Measurements from ENCODE around the gene ARHGAP35.

The ARHGAP35 gene

DNA sequence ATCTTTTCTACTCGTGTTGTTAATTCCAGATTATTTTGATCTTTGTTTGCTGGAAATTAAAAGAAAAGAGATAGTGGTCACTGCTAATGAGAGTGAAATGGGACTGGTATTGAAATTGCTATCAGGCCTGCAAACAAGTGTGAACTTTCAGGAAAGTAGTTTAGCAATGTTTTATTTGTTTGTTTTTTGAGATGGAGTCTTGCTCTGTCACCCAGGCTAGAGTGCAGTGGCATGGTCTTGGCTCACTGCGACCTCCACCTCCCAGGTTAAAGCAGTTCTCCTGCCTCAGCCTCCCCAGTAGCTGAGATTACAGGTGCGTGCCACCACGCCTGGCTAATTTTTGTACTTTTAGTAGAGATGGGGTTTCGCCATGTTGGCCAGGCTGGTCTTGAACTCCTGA, 10.4 kb downstream of the ARHGAP35 start:
- peak; percentile 32 for DNase-seq

DNA sequence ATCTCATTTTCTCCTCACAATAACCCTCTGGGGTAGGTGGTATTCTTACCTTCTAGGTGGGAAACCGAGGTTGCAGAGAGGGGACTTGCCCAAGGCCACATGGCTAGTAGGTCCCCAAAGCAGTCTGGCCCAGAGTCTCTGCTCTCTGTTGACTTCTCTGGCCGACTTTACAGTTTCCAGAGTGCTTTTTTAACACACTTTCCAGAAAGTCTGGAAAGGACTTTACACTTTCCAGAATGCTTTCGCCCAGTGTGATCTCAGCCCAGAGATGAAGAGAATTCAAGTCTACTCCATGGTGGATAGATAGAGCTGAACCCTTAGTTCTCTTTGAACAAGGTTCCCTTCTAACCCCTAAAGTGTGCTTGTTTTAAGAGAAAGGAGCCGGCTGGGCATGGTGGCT, 12.2 kb downstream of the ARHGAP35 start:
- peak; percentile 37 for DNase-seq

DNA sequence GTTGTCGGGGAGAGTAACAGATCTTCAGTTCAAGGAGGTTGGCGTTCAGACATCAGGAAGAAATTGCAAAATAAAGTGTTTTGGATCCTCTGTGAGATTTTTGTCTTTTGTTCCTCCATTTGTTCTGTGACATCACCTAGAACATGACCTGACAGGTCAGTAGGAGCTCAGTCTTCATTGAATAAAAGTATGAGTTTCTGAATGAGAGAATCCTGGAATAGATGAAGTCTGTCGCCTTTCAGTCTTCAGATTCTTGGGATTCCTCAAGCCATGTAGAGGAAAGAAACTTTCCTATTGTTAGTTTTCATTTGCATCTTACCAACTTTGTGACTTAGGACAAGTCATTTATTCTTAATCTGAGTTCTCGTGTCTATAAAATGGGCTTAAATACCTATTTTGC, 14.4 kb downstream of the ARHGAP35 start:
- no peak for DNase-seq

DNA sequence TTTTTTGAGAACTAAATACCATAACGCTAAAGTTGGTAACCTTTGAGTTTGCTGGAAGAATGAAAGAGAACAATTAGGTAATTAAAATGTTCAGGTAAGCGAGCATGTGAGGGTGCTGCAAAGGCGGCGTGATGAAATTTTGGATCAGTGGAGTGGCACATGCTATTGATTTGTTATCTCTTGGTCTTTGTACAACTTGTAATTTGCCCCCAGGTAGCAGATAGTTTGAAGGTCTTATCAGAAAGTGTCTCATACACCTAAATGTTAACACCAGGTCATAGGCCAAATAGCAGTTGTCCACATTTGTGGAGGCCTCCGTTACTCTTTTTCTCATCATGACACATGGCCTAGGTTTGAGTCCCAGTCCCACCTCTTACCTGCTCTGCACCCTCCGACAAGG, 14.9 kb downstream of the ARHGAP35 start:
- DNase-seq: peak; percentile 26

DNA sequence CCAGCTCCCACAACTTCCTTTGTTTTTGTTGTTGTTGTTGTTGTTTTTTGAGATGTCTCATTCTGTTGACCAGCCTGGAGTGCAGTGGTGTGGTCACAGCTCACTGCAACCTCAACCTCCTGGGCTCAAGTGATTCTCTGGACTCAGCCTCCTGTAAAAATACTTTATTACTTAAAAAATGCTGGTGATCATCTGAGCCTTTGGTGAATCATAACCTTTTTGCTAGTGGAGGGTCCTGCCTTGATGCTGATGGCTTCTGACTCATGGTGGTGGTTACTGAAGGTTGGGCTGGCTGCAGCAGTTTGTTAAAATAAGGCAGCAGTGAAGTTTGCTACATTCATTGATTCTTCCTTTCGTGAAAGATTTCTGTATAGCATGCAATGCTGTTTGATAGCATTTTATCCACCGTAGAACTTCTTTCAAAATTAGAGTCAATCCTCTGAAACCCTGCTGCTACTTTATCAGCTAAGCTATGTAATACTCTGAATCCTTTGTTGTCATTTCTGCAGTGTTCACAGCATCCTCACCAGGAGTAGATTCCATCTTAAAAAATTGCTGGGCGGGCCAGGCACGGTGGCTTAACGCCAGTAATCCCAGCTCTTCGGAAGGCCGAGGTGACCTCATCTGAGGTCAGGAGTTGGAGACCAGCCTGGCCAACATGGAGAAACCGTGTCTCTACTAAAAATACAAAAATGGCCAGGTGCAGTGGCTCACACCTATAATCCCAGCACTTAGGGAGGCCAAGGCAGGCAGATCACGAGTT, 18.0 kb downstream of the ARHGAP35 start:
- peak; percentile 32 for DNase-seq

DNA sequence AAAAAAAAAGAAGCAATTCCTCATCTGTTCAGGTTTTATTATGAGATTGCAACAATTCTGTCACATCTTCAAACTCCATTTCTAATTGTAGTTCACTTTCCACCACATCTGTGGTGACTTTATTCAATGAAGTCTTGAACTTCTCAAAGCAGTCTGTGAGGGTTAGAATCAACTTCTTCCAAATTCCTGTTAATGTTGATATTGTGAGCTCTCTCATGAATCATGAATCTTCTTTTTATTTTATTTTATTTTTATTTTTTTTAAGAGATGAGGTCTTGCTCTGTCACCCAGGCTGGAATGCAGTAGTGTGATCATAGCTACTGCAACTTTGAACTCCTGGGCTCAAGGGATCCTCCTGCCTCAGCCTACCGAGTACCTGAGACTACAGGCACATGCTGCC, 19.6 kb downstream of the ARHGAP35 start:
- peak; percentile 26 for DNase-seq

DNA sequence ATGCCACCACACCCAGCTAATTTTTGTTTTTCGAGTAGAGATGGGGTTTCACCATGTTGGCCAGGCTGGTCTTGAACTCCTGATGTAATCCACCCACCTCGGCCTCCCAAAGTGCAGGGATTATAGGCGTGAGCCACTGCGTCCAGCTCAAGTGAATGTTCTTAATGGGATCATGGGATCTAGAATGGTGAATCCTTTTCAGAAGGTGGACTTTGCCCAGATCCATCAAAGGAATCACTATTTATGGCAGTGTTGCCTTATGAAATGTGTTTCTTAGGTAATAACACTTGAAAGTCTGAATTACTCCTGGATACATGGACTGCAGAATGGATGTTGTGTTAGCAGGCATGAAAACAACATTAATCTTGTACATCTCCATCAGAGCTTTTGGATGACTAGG, 20.3 kb downstream of the ARHGAP35 start:
- no peak for DNase-seq

DNA sequence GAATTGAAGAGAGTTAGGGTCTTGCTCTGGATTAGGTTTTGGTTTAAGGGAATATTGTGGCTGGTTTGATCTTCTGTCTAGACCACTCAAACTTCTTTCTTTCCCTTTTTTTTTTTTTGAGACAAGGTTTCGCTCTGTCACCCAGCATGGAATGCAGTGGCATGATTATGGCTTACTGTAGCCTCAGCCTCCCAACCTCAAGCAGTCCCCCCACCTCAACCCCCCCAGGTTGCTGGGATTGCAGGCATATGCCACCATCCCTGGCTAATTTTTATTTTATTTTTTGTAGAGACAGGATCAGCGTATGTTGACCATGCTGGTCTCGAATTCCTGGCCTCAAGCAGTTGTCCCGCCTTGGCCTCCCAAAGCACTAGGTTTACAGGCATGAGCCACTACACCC, 21.2 kb downstream of the ARHGAP35 start:
- DNase-seq: no peak

DNA sequence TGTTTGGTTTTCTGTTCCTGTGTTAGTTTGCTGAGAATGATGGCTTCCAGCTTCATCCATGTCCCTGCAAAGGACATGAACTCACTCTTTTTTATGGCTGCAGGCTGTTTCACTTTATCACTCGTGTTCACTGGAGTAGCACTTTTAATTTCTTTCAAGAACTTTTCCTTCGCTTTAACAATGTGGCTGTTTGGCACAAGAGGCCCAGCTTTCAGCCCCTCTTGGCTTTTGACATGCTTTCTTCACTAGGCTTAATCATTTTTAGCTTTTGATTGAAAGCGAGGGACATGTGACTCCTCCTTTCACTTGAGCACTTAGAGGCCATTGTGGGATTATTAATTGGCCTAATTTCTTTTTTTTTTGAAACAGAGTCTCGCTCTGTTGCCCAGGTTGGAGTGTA, 22.0 kb downstream of the ARHGAP35 start:
- peak; percentile 9 for DNase-seq

DNA sequence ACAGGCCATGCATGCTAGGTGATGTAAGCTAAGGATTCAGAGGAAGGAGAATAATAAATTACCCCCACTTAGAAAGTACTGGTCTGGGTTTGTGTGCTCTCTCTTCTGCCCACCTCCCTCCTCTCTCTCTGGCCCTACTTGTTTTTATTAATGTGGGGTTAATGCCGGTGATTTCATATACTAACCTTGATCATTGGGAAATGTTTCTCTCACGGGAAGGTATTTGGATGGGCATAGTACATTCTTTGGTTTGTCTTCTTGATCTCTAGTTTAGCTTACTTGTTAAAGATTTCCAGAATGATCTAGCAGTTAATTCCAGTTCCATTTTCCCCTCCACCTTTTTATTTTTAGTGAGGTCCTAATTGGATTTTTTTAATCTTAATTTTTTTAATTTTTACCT, 24.6 kb downstream of the ARHGAP35 start:
- DNase-seq: no peak

DNA sequence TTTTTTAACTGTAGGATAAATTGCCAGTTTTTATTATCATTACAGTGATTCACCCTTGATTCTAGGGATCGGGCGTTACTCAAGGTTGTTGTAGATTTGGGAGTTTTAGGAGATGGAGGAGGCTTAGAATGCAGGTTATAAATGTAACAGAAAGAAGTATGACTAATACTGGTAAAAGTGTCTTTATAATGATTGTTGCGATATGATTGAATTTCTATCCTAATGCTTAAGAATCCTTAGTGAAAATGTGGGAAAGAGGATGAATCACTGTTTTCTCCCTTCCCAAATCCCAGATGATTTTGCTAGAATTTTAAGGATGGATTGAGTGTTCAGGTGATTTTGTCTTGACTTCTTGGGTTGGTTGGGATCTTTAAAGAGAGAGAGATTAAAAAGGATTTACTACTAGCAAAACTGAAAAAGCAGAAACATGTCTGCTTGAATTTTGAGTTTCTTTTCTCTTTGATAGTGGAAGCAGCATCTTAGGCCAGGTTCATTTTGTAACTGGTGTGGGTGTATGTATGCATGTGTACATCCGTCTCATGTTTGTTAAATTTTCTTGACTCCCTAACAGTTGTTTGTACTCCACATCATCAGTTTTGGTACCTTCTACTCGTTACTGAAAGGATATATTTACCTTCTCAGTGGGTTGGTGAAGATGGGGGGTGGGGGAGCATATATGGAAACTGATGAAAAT, 25.9 kb downstream of the ARHGAP35 start:
- no peak for DNase-seq

DNA sequence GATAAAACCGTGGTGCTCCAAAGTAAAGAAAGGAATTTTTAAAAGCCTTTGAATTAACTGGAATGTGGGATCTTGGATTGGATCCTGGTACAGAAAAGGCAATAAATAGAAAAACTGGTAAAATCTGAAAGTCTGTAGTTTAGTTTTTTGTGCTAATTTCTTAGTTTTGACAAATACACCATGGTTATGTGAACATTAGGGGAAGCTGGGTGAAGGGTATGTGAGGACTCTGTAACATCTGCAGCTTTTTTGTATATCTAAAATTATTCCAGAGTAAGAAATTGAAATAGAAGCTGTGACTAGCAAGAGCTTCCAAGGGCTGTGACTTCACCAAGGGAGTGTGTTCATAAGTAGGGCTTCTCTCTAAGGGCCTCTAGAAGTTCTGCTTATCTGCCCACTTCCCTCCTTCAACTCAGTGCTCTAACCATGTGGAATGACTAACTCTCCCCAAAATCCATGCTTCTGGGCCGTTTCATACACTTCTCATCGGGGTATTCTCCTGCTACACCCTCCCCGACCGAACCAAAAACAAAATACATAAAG, 26.5 kb downstream of the ARHGAP35 start:
- no peak for DNase-seq

DNA sequence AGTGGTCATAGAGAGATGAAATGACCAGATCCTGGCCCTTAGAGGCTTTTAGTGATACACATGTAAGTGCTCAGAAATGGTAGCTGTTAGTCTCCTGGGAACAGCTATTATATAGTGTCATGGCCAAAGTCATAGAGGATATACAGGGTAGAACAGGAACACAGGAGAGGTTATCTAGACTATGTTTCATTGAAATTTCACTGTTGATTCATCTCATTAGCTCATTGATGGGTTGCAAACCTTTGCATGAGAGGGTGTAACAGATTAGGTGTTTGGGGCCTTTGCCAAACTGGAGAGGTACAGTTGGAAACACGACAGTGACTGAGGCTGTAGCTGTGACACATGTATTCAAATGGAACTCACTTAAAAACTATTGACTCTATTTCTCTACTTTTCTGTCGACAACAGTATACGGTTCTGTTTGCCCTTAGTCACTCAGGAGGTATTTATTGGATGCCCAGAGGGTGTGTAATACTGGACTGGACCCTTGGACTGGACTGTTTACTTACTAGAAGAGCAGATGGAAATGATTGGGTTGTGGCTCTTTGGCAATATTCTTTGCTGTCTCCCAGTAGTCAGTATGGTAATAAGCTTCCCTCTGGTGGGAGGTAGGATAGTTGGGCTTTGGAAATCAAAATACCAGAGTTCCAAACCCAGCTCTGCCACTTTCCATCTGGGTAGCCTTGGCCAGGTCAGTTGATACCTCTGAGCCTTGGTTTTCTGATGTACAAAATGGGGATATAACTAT, 29.8 kb downstream of the ARHGAP35 start:
- DNase-seq: peak; percentile 11

DNA sequence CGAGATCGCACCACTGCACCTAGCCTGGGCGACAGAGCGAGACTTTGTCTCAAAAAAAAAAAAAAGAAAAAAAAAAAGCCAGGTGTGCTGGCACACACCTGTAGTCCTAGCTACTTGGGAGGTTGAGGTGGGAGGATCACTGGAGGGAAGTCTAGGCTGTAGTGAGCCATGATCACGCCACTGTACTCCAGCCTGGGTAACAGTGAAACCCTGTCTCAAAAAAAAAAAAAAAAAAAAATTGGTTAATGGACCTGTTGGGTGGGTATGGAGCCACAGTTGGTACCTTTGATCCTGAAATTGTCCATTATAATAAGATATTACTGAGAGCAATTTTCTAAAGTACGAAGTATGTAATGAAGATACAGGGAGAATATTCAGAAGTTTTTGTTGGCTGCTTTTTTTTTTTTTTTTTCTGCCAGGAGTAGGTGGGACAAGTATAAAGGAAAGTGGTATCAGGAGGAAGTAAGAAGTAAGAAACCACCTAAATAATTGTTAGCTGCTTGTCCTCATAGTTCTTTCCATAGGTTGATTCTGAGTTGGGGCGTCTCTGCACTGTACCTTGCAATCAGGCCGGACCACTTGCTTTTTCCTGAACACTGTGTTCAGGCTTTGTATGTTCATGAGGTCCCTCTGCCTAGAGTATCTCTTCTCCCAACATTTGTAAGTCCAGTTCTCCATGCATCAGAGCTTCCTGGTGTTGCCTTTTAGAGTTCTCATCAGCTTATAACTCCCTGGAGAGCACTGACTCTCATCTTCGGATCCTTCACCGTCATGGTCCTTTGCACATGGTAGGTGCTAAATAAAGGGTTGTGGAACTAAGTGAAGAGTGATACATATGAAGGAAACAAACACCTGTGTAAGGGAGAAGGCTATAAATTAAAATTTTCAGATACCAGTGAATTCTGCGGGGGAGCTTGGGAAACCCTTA, 31.7 kb downstream of the ARHGAP35 start:
- DNase-seq: peak; percentile 32

DNA sequence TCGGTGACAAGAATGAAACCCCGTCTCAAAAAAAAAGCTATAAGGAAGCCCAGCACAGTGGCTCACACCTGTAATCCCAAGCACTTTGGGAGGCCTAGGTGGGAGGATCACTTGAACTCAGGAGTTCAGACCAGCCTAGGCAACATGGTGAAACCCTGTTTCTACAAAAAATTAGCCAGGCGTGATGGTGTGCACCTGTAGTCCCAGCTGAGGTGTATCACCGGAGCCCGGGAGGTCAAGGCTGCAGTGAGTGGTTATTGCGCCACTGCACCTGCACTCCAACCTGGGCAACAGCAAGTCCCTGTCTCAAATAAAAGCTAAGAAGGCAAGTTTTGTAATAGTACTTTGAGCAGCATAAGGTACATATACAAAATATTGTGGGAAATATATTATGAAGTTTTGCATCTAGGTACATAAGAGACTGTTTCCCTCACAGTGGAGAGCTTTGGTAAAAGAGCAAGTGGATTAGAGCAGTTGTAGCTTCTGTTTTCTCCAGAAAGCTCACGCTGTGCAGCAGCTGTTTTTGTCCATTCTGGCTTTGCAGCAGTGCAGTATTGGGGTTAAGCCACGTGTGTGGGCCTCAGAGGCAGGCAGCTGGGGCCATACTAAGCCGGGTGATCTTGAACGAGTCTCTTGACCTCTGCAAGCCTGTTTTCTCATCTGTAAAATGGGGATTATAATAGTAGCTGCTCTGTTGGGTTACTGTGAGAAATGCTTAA, 35.4 kb downstream of the ARHGAP35 start:
- peak; percentile 26 for DNase-seq

DNA sequence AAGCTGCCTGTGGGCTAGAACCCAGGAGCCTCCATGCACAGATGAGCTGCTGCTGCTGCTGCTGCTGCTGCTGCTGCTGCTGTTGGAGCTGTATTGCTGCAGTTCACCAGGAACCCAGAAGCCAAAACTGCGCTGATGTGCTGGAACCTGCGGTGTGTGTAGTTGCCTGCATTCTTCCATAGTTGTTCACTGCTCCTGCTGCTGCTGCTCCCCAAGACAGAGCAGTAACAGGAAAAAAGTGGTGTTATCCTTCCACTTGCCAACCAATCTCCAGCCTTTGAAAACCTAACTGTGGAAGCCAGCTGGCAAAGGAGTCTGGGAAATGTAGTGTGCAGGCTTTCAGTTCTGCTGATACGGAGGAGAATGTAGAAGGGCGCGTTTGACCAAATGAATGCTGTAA, 37.9 kb downstream of the ARHGAP35 start:
- DNase-seq: peak; percentile 11

DNA sequence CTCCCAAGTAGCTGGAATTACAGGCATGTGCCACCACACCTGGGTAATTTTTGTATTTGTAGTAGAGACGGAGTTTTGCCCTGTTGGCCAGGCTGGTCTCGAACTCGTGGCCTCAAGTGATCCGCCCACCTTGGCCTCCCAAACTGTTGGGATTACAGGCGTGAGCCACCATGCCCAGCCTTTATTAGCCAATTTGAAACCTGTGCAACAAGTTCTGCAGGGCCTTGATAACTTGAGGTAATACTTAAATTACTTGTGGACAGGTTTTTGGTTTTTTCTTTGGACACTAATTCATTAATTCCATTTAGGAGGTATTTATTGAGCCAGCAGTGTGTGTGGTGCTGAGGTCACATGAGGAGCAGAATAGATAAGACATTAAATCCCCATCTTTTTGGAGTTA, 39.5 kb downstream of the ARHGAP35 start:
- DNase-seq: no peak

DNA sequence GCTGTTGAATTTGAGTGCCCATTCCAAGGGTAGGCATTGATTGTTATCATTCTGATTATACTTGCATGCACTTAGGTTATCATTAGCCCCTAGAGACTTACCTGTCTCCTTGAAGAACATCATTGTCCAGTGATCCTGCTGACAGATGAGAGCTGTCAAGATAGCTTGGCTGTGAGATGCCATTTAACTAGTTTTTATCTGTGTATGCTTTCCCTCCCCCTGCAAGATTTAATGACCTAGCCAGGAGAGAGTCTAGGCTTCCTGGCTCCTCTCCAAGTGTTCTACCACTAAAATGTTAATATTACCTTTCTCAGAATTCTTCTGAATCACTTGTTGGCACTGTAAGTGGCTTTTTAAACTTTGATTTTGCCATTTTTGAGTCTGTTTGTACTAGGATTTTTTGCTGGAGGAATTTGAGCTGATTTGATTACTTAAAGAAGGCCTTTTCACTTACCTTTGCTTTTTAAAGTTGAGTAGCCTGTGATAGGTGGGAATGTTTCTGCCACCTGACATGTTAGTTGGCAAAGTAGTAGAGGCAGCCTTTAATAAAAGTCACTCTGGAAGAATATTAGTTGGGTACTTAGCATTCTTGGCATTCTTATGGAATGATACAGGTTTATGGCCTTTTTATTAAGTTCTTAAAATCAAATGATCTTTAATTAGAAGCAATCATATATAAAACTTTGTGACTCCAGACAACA, 41.1 kb downstream of the ARHGAP35 start:
- no peak for DNase-seq

DNA sequence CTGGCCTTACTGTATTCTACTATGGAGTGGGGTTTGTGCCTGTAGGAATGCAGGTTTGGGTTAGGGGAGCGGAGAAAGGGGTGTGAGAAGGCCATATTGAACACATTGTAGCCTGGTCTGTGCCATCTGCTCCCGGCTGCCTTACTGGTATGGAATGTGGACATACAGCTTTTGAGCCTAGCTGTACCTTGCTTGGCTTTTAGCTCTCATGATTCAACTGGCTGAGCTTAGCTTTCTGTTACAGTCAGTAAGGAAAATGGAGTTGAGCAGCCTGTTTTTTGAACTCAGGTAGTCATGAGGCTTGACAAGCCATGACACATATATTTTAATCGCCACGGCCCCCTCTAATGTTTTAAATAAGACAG, 41.6 kb downstream of the ARHGAP35 start:
- no peak for DNase-seq

DNA sequence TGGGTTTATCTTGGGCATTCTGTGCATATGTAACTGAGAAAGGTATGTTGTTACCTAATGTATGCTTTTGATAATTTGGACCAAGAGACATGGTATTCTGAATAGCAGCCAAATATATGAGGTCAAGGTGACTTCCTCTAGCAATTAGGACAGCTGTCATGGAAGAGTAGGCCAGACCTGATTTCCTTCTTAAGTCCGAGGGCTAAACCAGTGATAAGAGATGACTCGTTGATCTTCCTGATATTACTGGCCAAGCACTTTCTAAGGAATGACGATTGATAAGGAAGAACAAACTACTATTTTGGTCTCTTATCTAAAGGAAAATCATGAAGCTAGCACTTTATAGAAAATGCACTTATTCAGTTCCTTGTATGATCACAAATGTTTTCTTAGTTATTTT, 42.7 kb downstream of the ARHGAP35 start:
- DNase-seq: no peak
